Fibroblast of lung (primary cell): ENCODE measurements around the gene LRP2BP.

ENCODE experiments used
- CTCF ChIP-seq, 2 donors: IDR thresholded peaks in 1 of 2; conservative IDR thresholded peaks in 1 of 2; 1 replicate in 1 of 2; 2 replicates in 1 of 2; pipeline ENCODE4 v1.5.1; 2011 to 2012; ENCODE audit warnings: low read length in 2 of 2, control low read depth in 1 of 2, inconsistent platforms in 1 of 2, low read depth in 1 of 2, mild to moderate bottlenecking in 1 of 2
- EZH2 ChIP-seq: IDR thresholded peaks from 2 replicates; pipeline ENCODE4 v1.5.1; 2012; ENCODE audit warnings: low read length, control low read depth, mild to moderate bottlenecking; ENCODE audit errors: missing control alignments

- TF ChIP-seq CTCF (conservative IDR thresholded peaks at IDR 0.05 in 1 of 2, IDR thresholded peaks at IDR 0.05 in 1 of 2; ENCODE audit: low read depth in 1 of 2, low read length in 2 of 2) (no peak), EZH2 (no peak)
Observed at GRCh38 chr4:185346975-185347601, 48.6 kb downstream of the LRP2BP start.
